ENCODE results near the gene EWSR1. TPM values are rescaled to one million over a fixed set of nuclear protein-coding genes. Genes with fewer than 3 reads are reported as not detected.

The EWSR1 gene
- total and polyA plus RNA-seq, 2 donors = 98.6 to 143 TPM

GRCh38 chr22:29309332-29310064, 41.4 kb downstream of the EWSR1 start:
- Histone ChIP-seq H3K4me3 (ENCODE audit: low read depth, low read length) (no peak overlapping the region), H3K27ac (ENCODE audit: low read depth) (no peak overlapping the region)

GRCh38 chr22:29310065-29310862, 42.2 kb downstream of the EWSR1 start:
- 65% methylated on average over 28 of the region's 28 CpGs for WGBS
- Histone ChIP-seq H3K4me1 (ENCODE audit: insufficient read depth) (no peaks in the 10 kb centered on the region), H3K4me3 (ENCODE audit: low read depth, low read length) (no peak overlapping the region), H3K36me3 (ENCODE audit: insufficient read depth) (no peaks in the 10 kb centered on the region), H3K27ac (ENCODE audit: low read depth) (peak overlapping the region; percentile 59)
- DNase-seq (ENCODE audit: extremely low spot score) = no peak

More at GRCh38 chr22:29309332-29310064, 41.4 kb downstream of the EWSR1 start:
- Histone ChIP-seq H3K36me3 (ENCODE audit: insufficient read depth) (no peaks in the 10 kb centered on the region), H3K4me1 (ENCODE audit: insufficient read depth) (no peaks in the 10 kb centered on the region)
- WGBS = 80% methylated on average over 21 of the region's 21 CpGs
- no peak for DNase-seq (ENCODE audit: extremely low spot score)

GRCh38 chr22:29310863-29311339, 42.8 kb downstream of the EWSR1 start:
- peak; percentile 89 for DNase-seq (ENCODE audit: extremely low spot score)
- no peaks in the 10 kb centered on the region for H3K4me1 ChIP-seq (ENCODE audit: insufficient read depth)
- peak overlapping the region; percentile 59 for H3K27ac ChIP-seq (ENCODE audit: low read depth)
- 8% methylated on average over 18 of the region's 18 CpGs for WGBS
- H3K36me3 ChIP-seq (ENCODE audit: insufficient read depth) = no peaks in the 10 kb centered on the region
- peak overlapping the region; percentile 15 for H3K4me3 ChIP-seq (ENCODE audit: low read depth, low read length)

- Histone ChIP-seq H3K4me1 (ENCODE audit: insufficient read depth) (no peaks in the 10 kb centered on the region), H3K36me3 (ENCODE audit: insufficient read depth) (no peaks in the 10 kb centered on the region), H3K27ac (ENCODE audit: low read depth) (peak overlapping the region; percentile 53), H3K4me3 (ENCODE audit: low read depth, low read length) (peak overlapping the region; percentile 15)
- no peak for DNase-seq (ENCODE audit: extremely low spot score)
- 56% methylated on average over 50 of the region's 50 CpGs for WGBS
These were observed 43.6 kb downstream of the EWSR1 start for GRCh38 chr22:29311464-29312217.

DNA sequence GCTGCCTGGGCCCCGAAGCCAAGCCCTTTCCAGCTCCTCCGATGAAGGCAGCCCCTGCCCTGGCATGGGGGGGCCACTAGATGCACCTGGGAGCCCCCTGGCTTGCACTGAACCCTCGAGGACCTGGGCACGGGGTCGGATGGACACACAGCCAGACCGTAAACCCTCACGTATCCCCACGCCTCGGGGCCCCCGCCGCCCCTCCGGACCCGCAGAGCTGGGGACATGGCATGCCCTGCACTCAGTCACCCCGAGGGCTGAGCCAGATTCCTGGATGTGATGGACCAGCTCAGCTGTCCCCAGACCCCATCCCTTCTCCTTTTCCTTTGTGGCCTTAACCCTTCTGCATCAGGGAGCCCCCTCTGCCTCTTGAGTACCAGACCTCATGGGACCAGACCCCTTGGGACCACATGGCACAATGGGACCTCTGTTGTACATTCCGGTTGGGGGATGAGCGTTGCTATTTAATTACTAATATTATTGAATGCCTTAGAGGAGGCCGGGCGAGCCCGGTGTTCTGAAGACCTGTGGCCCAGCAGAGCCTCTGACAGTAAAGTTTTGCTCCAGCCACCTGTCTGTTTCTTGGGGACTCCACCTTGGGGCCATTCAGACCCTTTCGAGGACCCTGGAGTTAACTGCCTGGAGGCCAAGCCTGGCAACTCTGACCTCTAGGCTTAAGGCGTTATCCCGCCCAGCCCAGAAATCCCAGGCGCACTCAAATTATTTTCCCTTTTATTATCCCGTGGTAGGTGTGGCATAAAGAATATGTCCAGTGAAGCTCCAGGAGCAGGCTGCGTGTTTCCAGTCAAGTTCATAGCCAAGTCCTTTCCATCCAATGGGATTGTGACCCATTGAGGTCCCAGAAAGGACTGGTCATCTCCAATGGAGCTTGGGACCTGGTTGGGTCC, 44.4 kb downstream of the EWSR1 start:
- no peak overlapping the region for H3K4me3 ChIP-seq (ENCODE audit: low read depth, low read length)
- no peak for DNase-seq (ENCODE audit: extremely low spot score)
- 93% methylated on average over 25 of the region's 25 CpGs for WGBS
- no peak overlapping the region for H3K27ac ChIP-seq (ENCODE audit: low read depth)
- H3K36me3 ChIP-seq (ENCODE audit: insufficient read depth) = no peaks in the 10 kb centered on the region
- no peaks in the 10 kb centered on the region for H3K4me1 ChIP-seq (ENCODE audit: insufficient read depth)

GRCh38 chr22:29313126-29313575, 45.1 kb downstream of the EWSR1 start:
- H3K4me1 ChIP-seq (ENCODE audit: insufficient read depth) = no peaks in the 10 kb centered on the region
- H3K36me3 ChIP-seq (ENCODE audit: insufficient read depth) = no peaks in the 10 kb centered on the region
- 13% methylated on average over 44 of the region's 44 CpGs for WGBS
- H3K4me3 ChIP-seq (ENCODE audit: low read depth, low read length) = no peak overlapping the region
- DNase-seq (ENCODE audit: extremely low spot score) = no peak
- no peak overlapping the region for H3K27ac ChIP-seq (ENCODE audit: low read depth)

DNA sequence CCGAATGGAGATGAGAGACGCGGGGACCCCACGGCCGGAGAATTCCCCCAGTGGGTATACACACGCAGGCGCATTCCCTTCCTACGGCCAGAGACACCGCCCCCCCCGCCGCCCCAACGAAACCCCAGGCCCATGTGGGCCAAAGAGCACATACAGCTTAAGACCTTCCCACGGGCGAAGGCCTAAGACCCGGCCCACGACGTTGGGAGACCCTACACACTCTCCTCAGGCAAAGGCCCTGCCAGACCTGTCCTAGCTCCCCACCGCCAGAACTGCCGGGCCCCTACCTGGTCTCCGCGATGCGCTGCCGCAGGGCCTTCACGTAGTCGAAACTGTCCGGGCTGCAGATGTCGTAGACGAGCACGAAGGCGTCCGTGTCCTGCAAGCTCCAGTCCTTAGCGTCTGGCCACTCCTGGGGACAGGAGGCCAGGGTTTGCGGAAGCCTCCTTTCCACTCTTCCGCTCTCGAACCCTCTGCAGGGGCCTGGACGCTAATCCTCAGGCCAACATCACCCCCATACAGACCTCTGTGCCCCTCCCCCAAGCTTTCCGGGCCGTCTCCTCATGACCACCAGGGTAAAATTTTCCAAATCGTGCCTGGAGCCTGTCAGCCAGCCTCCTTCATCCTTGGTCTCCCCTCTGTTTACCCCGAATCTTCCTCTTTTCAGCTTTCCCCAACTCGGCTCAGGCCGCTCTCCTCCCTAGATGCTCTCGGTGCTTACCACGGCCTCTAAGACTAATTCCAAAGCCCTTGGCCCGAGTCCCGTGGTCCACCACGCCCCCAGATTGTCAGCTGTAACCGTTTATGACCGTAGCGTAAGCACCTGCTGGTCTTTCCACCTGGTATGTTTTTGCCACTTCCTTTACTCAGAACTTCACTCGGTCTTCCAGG, 45.8 kb downstream of the EWSR1 start:
- no peak for DNase-seq (ENCODE audit: extremely low spot score)
- Histone ChIP-seq H3K27ac (ENCODE audit: low read depth) (no peak overlapping the region), H3K4me1 (ENCODE audit: insufficient read depth) (no peaks in the 10 kb centered on the region), H3K36me3 (ENCODE audit: insufficient read depth) (no peaks in the 10 kb centered on the region), H3K4me3 (ENCODE audit: low read depth, low read length) (no peak overlapping the region)
- 20% methylated on average over 51 of the region's 51 CpGs for WGBS

GRCh38 chr22:29314537-29315285, 46.6 kb downstream of the EWSR1 start:
- WGBS = 2% methylated on average over 69 of the region's 69 CpGs
- DNase-seq (ENCODE audit: extremely low spot score) = no peak
- Histone ChIP-seq H3K27ac (ENCODE audit: low read depth) (no peak overlapping the region), H3K36me3 (ENCODE audit: insufficient read depth) (no peaks in the 10 kb centered on the region), H3K4me3 (ENCODE audit: low read depth, low read length) (peak overlapping the region; percentile 32), H3K4me1 (ENCODE audit: insufficient read depth) (no peaks in the 10 kb centered on the region)

DNA sequence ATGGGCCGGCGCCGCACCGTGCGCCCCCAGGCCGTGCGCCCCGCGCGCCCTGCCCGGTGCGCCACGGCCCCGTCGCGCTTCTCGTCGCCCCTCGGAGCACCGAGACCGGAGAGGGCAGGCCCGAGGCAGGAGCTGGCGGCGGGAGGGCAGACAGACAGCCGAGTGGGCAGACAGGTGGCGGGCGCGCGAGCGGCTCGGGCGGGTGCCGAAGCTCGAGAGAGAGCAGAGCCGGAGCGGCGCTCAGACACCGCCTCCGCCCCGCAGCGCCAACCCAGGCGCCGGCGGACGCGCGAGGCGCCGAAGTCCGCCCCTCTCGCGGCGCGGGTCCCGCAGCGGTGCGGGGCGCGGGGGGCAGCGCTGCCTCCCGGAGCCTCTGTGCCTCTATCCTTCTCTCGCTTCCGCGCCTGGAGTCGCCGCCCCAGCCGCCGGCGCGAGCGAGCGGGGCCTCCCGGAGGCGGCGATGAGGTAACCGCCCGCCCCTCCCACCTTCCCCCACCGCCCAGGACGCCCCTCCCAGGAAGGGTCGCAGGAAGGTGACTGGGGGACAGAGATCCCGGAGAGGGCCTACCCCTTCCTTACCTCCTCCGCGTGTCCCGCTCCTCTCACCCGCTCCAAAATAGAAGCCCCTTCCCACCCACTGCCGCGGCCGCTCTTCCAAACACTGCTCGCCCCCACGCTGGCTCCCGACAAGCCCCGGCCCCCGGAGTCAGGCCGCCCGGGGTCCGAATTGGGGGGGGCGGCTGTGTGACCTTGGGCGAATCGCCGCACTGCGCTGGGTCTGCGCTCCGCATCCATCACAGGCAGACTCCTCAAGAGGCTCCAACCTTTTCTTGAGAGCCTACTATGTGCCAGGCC, 47.4 kb downstream of the EWSR1 start, which contains the start of gene RASL10A:
Gene RASL10A (minus strand): TSS at position 412 of the 855 bp plus-strand sequence. CDS start 451 bp downstream, outside the sequence.
- no peak for DNase-seq (ENCODE audit: extremely low spot score)
- Histone ChIP-seq H3K36me3 (ENCODE audit: insufficient read depth) (no peaks in the 10 kb centered on the region), H3K4me3 (ENCODE audit: low read depth, low read length) (peak within 1 kb of the TSS; percentile 32), H3K27ac (ENCODE audit: low read depth) (no peak within 1 kb of the TSS), H3K4me1 (ENCODE audit: insufficient read depth) (no peaks in the 10 kb centered on the region)
- 3% methylated on average over 103 of the region's 103 CpGs for WGBS

DNA sequence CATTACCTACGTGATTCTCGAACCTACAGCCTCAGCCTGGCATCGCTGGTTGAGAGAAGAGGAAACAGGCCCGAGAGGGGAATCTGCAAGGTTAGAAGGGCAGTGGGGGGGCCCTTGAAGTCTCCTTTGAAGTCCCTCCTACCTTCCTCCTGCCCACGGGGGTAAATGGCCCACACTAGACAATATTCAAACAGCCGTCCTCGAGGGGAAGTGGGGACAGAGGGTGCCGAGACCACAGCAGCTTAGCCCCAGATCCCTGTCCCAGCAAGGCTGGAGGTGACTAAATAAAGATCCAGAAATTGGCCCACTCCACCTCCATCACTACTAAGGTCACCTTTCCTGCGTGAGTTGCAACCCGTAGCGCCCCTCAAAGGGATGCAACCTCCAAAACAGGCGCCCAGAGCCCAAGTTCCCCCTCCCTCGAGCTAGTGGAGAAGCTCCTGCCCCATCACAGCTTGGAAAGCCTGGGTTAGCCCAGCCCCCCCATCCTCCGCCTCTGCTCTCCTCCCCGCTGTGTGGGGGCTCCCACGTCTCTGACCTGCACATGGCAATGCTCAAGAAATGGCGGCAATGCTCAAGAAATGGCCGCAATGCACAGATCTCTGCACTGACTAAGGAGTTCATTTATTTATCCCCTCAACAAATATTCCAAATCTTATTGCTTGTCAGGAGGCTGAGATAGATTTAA, 48.2 kb downstream of the EWSR1 start:
- H3K4me1 ChIP-seq (ENCODE audit: insufficient read depth) = no peaks in the 10 kb centered on the region
- no peaks in the 10 kb centered on the region for H3K36me3 ChIP-seq (ENCODE audit: insufficient read depth)
- H3K27ac ChIP-seq (ENCODE audit: low read depth) = no peak overlapping the region
- H3K4me3 ChIP-seq (ENCODE audit: low read depth, low read length) = no peak overlapping the region
- no peak for DNase-seq (ENCODE audit: extremely low spot score)
- WGBS = 56% methylated on average over 18 of the region's 18 CpGs

Measured in urinary bladder (tissue), 4 donors.